ENCODE data around the gene ANKRD63.

Gene ANKRD63

GRCh38 chr15:40275523-40275922 lies 7.3 kb downstream of the ANKRD63 start:
- no peak for TF ChIP-seq EZH2 (IDR thresholded peaks at IDR 0.05; ENCODE audit: borderline replicate concordance, low read depth, low read length, severe bottlenecking)
- TF ChIP-seq, protein P1, sequence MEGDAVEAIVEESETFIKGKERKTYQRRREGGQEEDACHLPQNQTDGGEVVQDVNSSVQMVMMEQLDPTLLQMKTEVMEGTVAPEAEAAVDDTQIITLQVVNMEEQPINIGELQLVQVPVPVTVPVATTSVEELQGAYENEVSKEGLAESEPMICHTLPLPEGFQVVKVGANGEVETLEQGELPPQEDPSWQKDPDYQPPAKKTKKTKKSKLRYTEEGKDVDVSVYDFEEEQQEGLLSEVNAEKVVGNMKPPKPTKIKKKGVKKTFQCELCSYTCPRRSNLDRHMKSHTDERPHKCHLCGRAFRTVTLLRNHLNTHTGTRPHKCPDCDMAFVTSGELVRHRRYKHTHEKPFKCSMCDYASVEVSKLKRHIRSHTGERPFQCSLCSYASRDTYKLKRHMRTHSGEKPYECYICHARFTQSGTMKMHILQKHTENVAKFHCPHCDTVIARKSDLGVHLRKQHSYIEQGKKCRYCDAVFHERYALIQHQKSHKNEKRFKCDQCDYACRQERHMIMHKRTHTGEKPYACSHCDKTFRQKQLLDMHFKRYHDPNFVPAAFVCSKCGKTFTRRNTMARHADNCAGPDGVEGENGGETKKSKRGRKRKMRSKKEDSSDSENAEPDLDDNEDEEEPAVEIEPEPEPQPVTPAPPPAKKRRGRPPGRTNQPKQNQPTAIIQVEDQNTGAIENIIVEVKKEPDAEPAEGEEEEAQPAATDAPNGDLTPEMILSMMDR (IDR thresholded peaks at IDR 0.05; ENCODE audit: borderline replicate concordance, extremely low read depth, low read length, poor library complexity, severe bottlenecking): no peak
- H3K4me2 ChIP-seq (ENCODE audit: insufficient read depth, low read length): no peak overlapping the region
- peaks cover 17% of the 10 kb centered on the region for H3K4me1 ChIP-seq (ENCODE audit: insufficient read depth, low read length)

DNA sequence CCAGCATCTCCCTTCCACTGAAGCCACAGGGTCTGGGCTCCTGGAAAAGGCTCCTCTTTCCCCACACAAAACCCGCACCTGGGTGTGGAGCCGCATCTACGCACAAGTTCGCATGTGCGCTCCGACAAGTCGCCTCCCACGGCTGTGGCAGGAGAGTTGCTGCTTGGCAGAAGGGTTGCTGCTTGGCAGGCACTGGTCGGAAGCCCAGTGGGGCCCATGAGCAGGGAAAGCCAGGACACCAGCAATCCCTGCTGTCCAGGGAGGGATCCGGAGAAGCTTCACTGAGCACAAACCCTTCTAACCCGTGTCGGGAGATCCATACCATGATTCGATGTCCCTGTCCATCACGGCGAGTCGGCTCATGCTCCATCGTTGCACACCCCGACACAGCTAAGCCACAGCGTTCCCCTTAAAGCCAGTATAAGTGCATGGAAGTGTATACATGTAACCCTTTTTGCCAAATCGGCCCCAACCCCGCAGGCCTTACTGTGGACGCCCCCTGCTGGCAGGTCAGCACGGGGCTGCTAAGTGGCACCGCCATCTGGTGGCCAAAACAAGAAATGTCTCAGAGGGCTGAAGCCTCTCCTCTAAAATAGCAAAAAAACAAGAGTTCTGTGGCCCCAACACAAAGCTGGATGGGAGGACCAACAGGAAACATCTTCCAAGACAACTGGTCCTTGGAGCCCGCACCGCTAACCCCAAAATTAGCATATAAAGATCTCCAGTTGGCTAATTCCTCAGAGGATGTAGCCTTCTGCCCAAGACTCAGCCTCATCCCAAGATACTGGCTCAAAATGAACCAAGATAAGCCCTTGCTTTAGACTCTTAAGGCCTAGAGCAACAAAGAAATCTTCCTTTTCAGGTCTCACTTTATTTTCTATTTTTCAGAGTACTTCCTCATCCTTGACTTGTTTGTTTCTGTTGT lies 8.3 kb downstream of the ANKRD63 start:
- H2AFZ ChIP-seq (ENCODE audit: low read depth, low read length): no peak overlapping the region
- DNase-seq (peak; percentile 83), ATAC-seq (ENCODE audit: insufficient read depth, low read depth) (peak; percentile 76)
- H4K20me1 ChIP-seq (ENCODE audit: insufficient read depth, low read length): no peaks in the 10 kb centered on the region
- H3K9ac ChIP-seq (ENCODE audit: low read depth, low read length): no peak overlapping the region
- peaks cover 11% of the 10 kb centered on the region for H3K27me3 ChIP-seq (ENCODE audit: insufficient read depth, low read length, poor library complexity)
- H3K4me1 ChIP-seq (ENCODE audit: insufficient read depth, low read length): peaks cover 16% of the 10 kb centered on the region
- no peaks in the 10 kb centered on the region for H3K79me2 ChIP-seq (ENCODE audit: insufficient read depth, low read length)
- no peaks in the 10 kb centered on the region for H3K9me3 ChIP-seq (ENCODE audit: insufficient read depth, low read length, severe bottlenecking)
- TF ChIP-seq, protein P1 (IDR thresholded peaks at IDR 0.05; ENCODE audit: borderline replicate concordance, extremely low read depth, low read length, poor library complexity, severe bottlenecking): peak; percentile 100
- TF ChIP-seq EZH2 (IDR thresholded peaks at IDR 0.05; ENCODE audit: borderline replicate concordance, low read depth, low read length, severe bottlenecking): no peak
- H3K27ac ChIP-seq (ENCODE audit: low read length): no peak overlapping the region
- no peak overlapping the region for H3K4me3 ChIP-seq (ENCODE audit: low read depth in 1 of 2, low read length in 2 of 2)
- H3K4me2 ChIP-seq (ENCODE audit: insufficient read depth, low read length): no peak overlapping the region
- no peaks in the 10 kb centered on the region for H3K36me3 ChIP-seq (ENCODE audit: insufficient read depth, low read length)

More at GRCh38 chr15:40275523-40275922, 7.3 kb downstream of the ANKRD63 start:
- H4K20me1 ChIP-seq (ENCODE audit: insufficient read depth, low read length): no peaks in the 10 kb centered on the region
- H3K36me3 ChIP-seq (ENCODE audit: insufficient read depth, low read length): no peaks in the 10 kb centered on the region
- H3K79me2 ChIP-seq (ENCODE audit: insufficient read depth, low read length): no peaks in the 10 kb centered on the region
- no peak overlapping the region for H3K27ac ChIP-seq (ENCODE audit: low read length)
- no peak overlapping the region for H3K9ac ChIP-seq (ENCODE audit: low read depth, low read length)
- no peak overlapping the region for H2AFZ ChIP-seq (ENCODE audit: low read depth, low read length)
- ATAC-seq (ENCODE audit: insufficient read depth, low read depth) (no peak), DNase-seq (no peak)
- no peak overlapping the region for H3K4me3 ChIP-seq (ENCODE audit: low read depth in 1 of 2, low read length in 2 of 2)
- H3K27me3 ChIP-seq (ENCODE audit: insufficient read depth, low read length, poor library complexity): peaks cover 11% of the 10 kb centered on the region
- H3K9me3 ChIP-seq (ENCODE audit: insufficient read depth, low read length, severe bottlenecking): no peaks in the 10 kb centered on the region

DNA sequence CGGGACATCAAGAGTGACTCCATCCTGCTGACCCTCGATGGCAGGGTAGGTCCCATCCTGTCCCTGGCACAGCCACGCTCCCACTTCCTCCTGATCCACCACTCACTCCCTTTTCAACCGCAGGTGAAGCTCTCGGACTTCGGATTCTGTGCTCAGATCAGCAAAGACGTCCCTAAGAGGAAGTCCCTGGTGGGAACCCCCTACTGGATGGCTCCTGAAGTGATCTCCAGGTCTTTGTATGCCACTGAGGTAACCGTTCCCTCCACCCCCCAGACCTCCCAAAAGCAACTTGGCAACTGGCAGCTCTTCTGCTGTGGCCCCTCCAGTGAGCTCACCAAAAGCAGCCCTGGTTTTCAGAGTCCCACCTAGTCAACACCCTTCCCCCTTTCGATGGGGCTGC lies 9.4 kb downstream of the ANKRD63 start:
- Histone ChIP-seq H3K4me2 (ENCODE audit: insufficient read depth, low read length) (no peak overlapping the region), H3K27me3 (ENCODE audit: insufficient read depth, low read length, poor library complexity) (peaks cover 5% of the 10 kb centered on the region), H3K9ac (ENCODE audit: low read depth, low read length) (no peak overlapping the region), H3K4me3 (ENCODE audit: low read depth in 1 of 2, low read length in 2 of 2) (no peak overlapping the region), H3K79me2 (ENCODE audit: insufficient read depth, low read length) (no peaks in the 10 kb centered on the region), H2AFZ (ENCODE audit: low read depth, low read length) (no peak overlapping the region), H4K20me1 (ENCODE audit: insufficient read depth, low read length) (no peaks in the 10 kb centered on the region), H3K4me1 (ENCODE audit: insufficient read depth, low read length) (peaks cover 10% of the 10 kb centered on the region), H3K9me3 (ENCODE audit: insufficient read depth, low read length, severe bottlenecking) (no peaks in the 10 kb centered on the region), H3K27ac (ENCODE audit: low read length) (no peak overlapping the region), H3K36me3 (ENCODE audit: insufficient read depth, low read length) (no peaks in the 10 kb centered on the region)
- ATAC-seq (ENCODE audit: insufficient read depth, low read depth) (no peak), DNase-seq (no peak)
- TF ChIP-seq, protein P1 (IDR thresholded peaks at IDR 0.05; ENCODE audit: borderline replicate concordance, extremely low read depth, low read length, poor library complexity, severe bottlenecking): no peak
- TF ChIP-seq EZH2 (IDR thresholded peaks at IDR 0.05; ENCODE audit: borderline replicate concordance, low read depth, low read length, severe bottlenecking): no peak
